ENCODE measurements around the gene HYAL2.

The HYAL2 gene

GRCh38 chr3:50325113-50325480 is 2.6 kb upstream of the HYAL2 start:
- Histone ChIP-seq H3K27ac (no peak overlapping the region), H3K9ac (no peak overlapping the region)

DNA sequence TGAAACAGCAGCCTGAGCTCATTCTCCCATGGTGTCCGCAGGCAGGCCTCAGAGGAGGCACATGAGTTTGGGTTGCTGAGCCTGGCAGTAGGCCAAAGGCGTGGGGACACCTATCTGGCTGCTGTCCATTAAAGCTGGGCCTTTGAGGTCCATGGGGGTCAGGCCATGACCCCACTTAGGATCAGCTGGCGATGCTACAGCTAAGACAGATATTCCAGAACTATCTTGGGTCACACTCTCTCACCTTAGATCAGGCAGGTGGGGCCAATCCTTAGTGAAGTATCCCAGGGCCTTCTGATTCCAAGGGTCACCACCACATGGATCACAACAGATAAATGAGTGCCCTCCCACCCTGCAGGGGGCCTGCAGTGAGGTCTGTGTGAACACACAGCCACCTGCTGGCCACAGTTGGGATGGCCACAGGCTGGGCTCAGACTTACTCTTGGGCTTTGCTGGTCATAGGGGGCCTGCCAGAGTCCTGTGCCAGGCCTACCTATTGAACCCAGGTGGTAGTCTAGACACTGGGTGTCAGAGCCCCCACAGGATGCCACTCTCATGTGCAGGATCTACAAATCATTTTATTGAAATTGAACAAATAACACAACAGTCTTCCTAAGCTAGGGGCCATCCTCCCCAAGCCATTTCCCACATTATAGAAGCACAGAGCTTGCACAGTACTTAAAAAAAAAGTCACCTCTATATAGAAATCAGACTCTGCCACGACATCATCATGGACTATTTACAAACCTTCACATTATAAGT is 2.0 kb upstream of the HYAL2 start:
- TF ChIP-seq, protein P1, sequence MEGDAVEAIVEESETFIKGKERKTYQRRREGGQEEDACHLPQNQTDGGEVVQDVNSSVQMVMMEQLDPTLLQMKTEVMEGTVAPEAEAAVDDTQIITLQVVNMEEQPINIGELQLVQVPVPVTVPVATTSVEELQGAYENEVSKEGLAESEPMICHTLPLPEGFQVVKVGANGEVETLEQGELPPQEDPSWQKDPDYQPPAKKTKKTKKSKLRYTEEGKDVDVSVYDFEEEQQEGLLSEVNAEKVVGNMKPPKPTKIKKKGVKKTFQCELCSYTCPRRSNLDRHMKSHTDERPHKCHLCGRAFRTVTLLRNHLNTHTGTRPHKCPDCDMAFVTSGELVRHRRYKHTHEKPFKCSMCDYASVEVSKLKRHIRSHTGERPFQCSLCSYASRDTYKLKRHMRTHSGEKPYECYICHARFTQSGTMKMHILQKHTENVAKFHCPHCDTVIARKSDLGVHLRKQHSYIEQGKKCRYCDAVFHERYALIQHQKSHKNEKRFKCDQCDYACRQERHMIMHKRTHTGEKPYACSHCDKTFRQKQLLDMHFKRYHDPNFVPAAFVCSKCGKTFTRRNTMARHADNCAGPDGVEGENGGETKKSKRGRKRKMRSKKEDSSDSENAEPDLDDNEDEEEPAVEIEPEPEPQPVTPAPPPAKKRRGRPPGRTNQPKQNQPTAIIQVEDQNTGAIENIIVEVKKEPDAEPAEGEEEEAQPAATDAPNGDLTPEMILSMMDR (IDR thresholded peaks at IDR 0.05) = peak; percentile 89
- Histone ChIP-seq H3K4me3 (ENCODE audit: low read depth, low read length) (no peak overlapping the region), H3K4me1 (peaks cover 26% of the 10 kb centered on the region), H3K4me2 (ENCODE audit: low read length) (peak overlapping the region; percentile 17), H3K27ac (peak overlapping the region; percentile 88), H3K9ac (no peak overlapping the region), H3K79me2 (peaks cover 12% of the 10 kb centered on the region), H3K9me3 (ENCODE audit: control insufficient read depth, low read length) (no peaks in the 10 kb centered on the region), H3K27me3 (ENCODE audit: control insufficient read depth, insufficient read depth, low read length) (no peaks in the 10 kb centered on the region), H3K36me3 (ENCODE audit: control insufficient read depth, insufficient read depth, low read length) (no peaks in the 10 kb centered on the region), H2AFZ (no peak overlapping the region)

More at GRCh38 chr3:50325113-50325480, 2.6 kb upstream of the HYAL2 start:
- Histone ChIP-seq H3K27me3 (ENCODE audit: control insufficient read depth, insufficient read depth, low read length) (no peaks in the 10 kb centered on the region), H3K79me2 (peaks cover 12% of the 10 kb centered on the region), H3K4me1 (peaks cover 26% of the 10 kb centered on the region), H3K4me2 (ENCODE audit: low read length) (no peak overlapping the region), H2AFZ (no peak overlapping the region), H3K36me3 (ENCODE audit: control insufficient read depth, insufficient read depth, low read length) (no peaks in the 10 kb centered on the region), H3K9me3 (ENCODE audit: control insufficient read depth, low read length) (no peaks in the 10 kb centered on the region), H3K4me3 (ENCODE audit: low read depth, low read length) (no peak overlapping the region)
- TF ChIP-seq, protein P1 (IDR thresholded peaks at IDR 0.05) = no peak

- Histone ChIP-seq H3K9ac (no peak overlapping the region), H3K27ac (peak overlapping the region; percentile 88), H3K4me1 (peaks cover 33% of the 10 kb centered on the region), H3K4me2 (ENCODE audit: low read length) (peak overlapping the region; percentile 17), H2AFZ (no peak overlapping the region), H3K27me3 (ENCODE audit: control insufficient read depth, insufficient read depth, low read length) (no peaks in the 10 kb centered on the region), H3K79me2 (peaks cover 20% of the 10 kb centered on the region), H3K4me3 (ENCODE audit: low read depth, low read length) (no peak overlapping the region), H3K36me3 (ENCODE audit: control insufficient read depth, insufficient read depth, low read length) (no peaks in the 10 kb centered on the region), H3K9me3 (ENCODE audit: control insufficient read depth, low read length) (no peaks in the 10 kb centered on the region)
- TF ChIP-seq, protein P1 (IDR thresholded peaks at IDR 0.05) = no peak
Measured at GRCh38 chr3:50323614-50324199, 1.2 kb upstream of the HYAL2 start.

DNA sequence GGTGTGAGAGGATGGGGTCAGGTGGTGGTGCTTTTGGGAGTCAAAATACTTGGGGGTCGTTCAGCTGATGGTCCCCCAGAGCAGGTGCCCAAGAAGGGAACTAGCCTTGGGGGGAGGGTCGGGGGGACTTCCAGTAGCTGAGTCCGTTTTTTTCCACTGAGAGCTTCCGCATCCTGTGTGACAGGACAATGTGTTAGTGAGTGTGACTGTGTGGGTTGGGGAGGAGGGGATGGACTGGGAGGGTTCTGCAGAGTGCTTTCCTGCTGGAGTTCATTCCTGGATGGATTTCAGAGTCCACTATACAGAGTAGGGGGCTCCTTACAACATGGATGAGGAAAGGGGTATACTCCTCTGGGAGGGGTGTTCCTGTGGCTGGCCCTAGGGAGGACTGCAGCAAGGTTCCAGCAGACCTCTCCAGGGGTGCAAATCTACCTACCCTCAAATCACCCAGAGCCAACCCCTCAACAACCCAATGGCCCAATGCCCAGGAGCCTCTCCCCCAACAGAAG is 601 bp upstream of the HYAL2 start:
- peaks cover 20% of the 10 kb centered on the region for H3K79me2 ChIP-seq
- no peaks in the 10 kb centered on the region for H3K27me3 ChIP-seq (ENCODE audit: control insufficient read depth, insufficient read depth, low read length)
- TF ChIP-seq, protein P1 (IDR thresholded peaks at IDR 0.05) = no peak
- H3K36me3 ChIP-seq (ENCODE audit: control insufficient read depth, insufficient read depth, low read length) = no peaks in the 10 kb centered on the region
- H3K9me3 ChIP-seq (ENCODE audit: control insufficient read depth, low read length) = no peaks in the 10 kb centered on the region
- peaks cover 29% of the 10 kb centered on the region for H3K4me1 ChIP-seq
- no peak overlapping the region for H3K9ac ChIP-seq
- H3K4me3 ChIP-seq (ENCODE audit: low read depth, low read length) = peak overlapping the region; percentile 89
- no peak overlapping the region for H2AFZ ChIP-seq
- no peak overlapping the region for H3K4me2 ChIP-seq (ENCODE audit: low read length)
- peak overlapping the region; percentile 88 for H3K27ac ChIP-seq

Measured in parathyroid adenoma (tissue), 2 donors.